Breast epithelium (tissue), 4 donors: ENCODE measurements around the gene DDAH2. TPM values are rescaled to one million over a fixed set of nuclear protein-coding genes. Genes with fewer than 3 reads are reported as not detected.
A peak's percentile ranks its signal among the peaks of the same experiment; 100 is the strongest.

ENCODE experiments used
- DNase-seq, 2 donors: peaks; one replicate each; pipeline ENCODE4 v3.0.0-alpha.2; 2019; ENCODE audit warnings: low spot score in 2 of 2
- H3K27ac ChIP-seq, 2 donors: fragments of 200-600 bp; sonication (generic) in 1 of 2; one replicate each; pipeline ENCODE4 v1.5.1; 2016 to 2019; ENCODE audit warnings: mild to moderate bottlenecking in 1 of 2
- H3K27me3 ChIP-seq, 2 donors: fragments of 200-600 bp; sonication (generic) in 1 of 2; one replicate each; pipeline versions ENCODE4 v1.5.1 to v1.6.0; 2017 to 2019; ENCODE audit warnings: control low read depth in 1 of 2, mild to moderate bottlenecking in 1 of 2
- H3K36me3 ChIP-seq: fragments of 200-600 bp; one replicate; pipeline ENCODE4 v1.5.1; 2019
- H3K4me1 ChIP-seq, 2 donors: fragments of 200-600 bp; sonication (generic); one replicate each; pipeline ENCODE4 v1.5.1; 2016 to 2019; ENCODE audit warnings: control low read depth in 1 of 2
- H3K4me3 ChIP-seq, 3 donors: fragments of 200-600 bp; sonication (generic); 1 replicate in 2 of 3; 2 replicates in 1 of 3; pipeline ENCODE4 v1.5.1; 2016 to 2019; ENCODE audit warnings: mild to moderate bottlenecking in 3 of 3, moderate library complexity in 2 of 3
- H3K9me3 ChIP-seq, 2 donors: fragments of 200-600 bp; sonication (generic) in 1 of 2; one replicate each; pipeline ENCODE4 v1.5.1; 2016 to 2019; ENCODE audit warnings: control low read depth in 1 of 2
- CTCF ChIP-seq, 3 donors: fragments of 450-650 bp; IDR thresholded peaks; one replicate each; pipeline ENCODE4 v1.5.1; 2016 to 2017; ENCODE audit warnings: antibody characterized with exemption in 3 of 3, mild to moderate bottlenecking in 3 of 3, moderate library complexity in 3 of 3
- POLR2A ChIP-seq: fragments of 450-650 bp; IDR thresholded peaks from one replicate; pipeline ENCODE4 v1.6.1; 2016; ENCODE audit warnings: antibody characterized with exemption, mild to moderate bottlenecking, moderate library complexity
- POLR2AphosphoS5 ChIP-seq, 3 donors: sonication (generic); formaldehyde crosslinking; IDR thresholded peaks; one replicate each; pipeline ENCODE4 v1.6.1; 2017; ENCODE audit warnings: antibody characterized with exemption in 3 of 3
- intact Hi-C: fragments of 100-400 bp; cut with DNase I; formaldehyde crosslinking; loops from one replicate; pipeline ENCODE4 v1.15.1; 2023; ENCODE audit warnings: low total_unique reads
- total RNA-seq, 3 donors: library from RNA; depleted of rRNA; stranded (reverse); fragments of >200 nt; gene quantifications; one replicate each; pipeline ENCODE4 v1.1.0, GENCODE V29; 2016

Gene DDAH2
- total RNA-seq, 3 donors from 2014 or later, result 100.0 to 212 (median 115) TPM

GRCh38 chr6:31732029-31732428 lies 2.9 kb upstream of the DDAH2 start:
- no peak overlapping the region for H3K27ac ChIP-seq
- TF ChIP-seq CTCF (IDR thresholded peaks at IDR 0.05) (no peak), POLR2AphosphoS5 (IDR thresholded peaks at IDR 0.05) (no peak), POLR2A (no peak)

DNA sequence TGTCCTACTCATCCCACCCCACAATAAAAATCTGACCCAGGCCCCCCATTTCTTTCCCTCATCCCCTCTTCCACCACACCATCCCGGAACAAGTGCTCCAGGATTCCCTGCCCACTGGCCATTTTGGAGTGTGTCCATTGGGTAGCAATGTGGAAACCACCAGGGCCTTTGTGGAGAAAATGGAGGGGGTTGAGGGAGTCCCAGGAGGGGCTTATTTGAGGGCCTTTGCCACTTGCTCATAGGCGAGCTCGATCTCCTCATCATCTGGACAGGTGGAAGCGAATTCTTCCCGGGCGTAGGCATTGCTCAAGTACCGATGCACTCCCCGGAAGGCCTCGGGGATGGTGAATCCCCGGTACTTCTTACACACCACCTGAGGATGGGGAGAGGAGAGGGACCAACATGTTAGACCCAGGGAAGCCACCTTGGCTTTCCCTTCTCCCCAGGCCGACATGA lies 1.6 kb upstream of the DDAH2 start:
- Histone ChIP-seq H3K27me3 (no peaks in the 10 kb centered on the region), H3K9me3 (no peaks in the 10 kb centered on the region), H3K4me1 (peaks cover 9 to 11% of the 10 kb centered on the region in 2 donors), H3K36me3 (peaks cover 6% of the 10 kb centered on the region), H3K4me3 (peak overlapping the region in 2 of 3 donors; percentile 82 to 92), H3K27ac (peak overlapping the region; percentile 97 to 98)
- TF ChIP-seq CTCF (IDR thresholded peaks at IDR 0.05), result no peak
- TF ChIP-seq POLR2A, result no peak
- intact Hi-C loops, result no loop called here
- DNase-seq, result no peak

More at GRCh38 chr6:31732029-31732428, 2.9 kb upstream of the DDAH2 start:
- Histone ChIP-seq H3K9me3 (no peaks in the 10 kb centered on the region), H3K36me3 (peaks cover 3% of the 10 kb centered on the region), H3K4me1 (peaks cover 11 to 14% of the 10 kb centered on the region in 2 donors), H3K27me3 (no peaks in the 10 kb centered on the region), H3K4me3 (no peak overlapping the region)
- intact Hi-C loops, result no loop called here
- DNase-seq, result no peak

DNA sequence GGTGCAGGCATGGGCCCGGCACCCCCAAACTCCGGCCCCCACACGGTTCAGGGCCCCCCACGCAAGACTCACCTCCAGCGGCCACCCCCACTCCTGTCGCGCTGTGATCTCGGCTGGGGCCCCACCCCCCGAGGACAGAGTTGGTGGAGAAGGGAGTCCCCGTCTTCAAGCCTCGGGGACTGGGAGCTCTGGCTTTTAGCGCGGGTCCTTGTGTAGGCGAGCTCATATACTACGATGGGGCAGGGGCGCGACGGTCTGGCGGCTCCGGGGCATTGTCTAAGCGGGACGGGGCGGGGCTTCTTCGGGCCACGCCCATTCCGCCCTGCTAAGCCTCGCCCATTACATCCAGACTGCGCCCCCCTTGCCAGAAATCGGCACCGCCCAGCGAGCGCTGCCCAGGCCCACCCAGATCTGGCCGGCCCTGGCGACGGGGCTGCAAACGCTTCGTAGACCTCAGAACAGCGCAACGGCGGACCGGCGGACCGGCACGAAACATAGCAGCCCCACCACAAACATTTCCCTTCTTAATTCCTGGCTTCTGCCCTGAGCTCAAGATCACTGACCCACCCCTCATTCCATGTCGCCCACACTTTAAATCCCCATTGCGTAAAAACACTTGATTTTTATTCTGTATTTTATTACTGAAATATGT lies 1.0 kb upstream of the DDAH2 start:
- Histone ChIP-seq H3K27ac (peak overlapping the region; percentile 97 to 98), H3K4me1 (peaks cover 9 to 11% of the 10 kb centered on the region in 2 donors), H3K27me3 (no peaks in the 10 kb centered on the region), H3K9me3 (no peaks in the 10 kb centered on the region), H3K36me3 (peaks cover 6% of the 10 kb centered on the region), H3K4me3 (peak overlapping the region; percentile 82 to 92 (median 88))
- TF ChIP-seq POLR2AphosphoS5 (IDR thresholded peaks at IDR 0.05), result peak in 1 of 3 donors; percentile 22
- no peak for TF ChIP-seq CTCF (IDR thresholded peaks at IDR 0.05)
- peak; percentile 32 for TF ChIP-seq POLR2A
- intact Hi-C loops, result loop anchor here (5.0 kb wide), 1 partner anchor 102 kb away; no protein-coding TSS in a partner anchor
- peak; percentile 73 to 82 for DNase-seq

DNA sequence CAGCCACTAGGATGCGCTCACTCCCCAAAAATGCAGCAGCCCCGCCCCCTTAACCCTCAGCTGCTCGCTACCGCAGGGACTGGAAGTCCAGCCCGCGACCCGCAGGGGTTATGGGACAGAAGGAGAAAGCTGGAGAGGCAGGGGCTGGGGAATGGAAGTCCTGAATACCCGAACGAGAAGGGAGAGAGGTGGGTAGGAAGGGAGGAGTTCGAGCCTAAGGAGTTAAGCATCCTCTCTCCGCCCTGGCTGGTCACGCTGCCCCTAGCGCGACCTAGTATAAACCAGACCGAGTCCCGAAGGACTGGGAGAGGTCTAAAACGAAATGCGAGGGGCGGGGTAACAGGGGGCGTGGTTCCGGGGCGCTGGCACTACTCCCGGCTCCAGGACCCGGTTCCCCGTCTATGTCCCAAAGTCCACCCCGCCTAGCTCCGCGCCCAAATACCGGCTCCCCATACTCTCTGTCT lies 448 bp upstream of the DDAH2 start:
- H3K27ac ChIP-seq, result peak overlapping the region; percentile 97 to 98
- peak; percentile 28 for TF ChIP-seq POLR2A
- TF ChIP-seq POLR2AphosphoS5 (IDR thresholded peaks at IDR 0.05), result peak; percentile 89 to 90 (median 89)
- TF ChIP-seq CTCF (IDR thresholded peaks at IDR 0.05), result peak; percentile 60 to 82 (median 65)
- peak; percentile 91 to 95 for DNase-seq
- intact Hi-C loops, result loop anchor here (5.0 kb wide), 1 partner anchor 103 kb away; no protein-coding TSS in a partner anchor
- H3K4me1 ChIP-seq, result peaks cover 6 to 11% of the 10 kb centered on the region in 2 donors
- H3K4me3 ChIP-seq, result peak overlapping the region; percentile 82 to 92 (median 88)
- H3K36me3 ChIP-seq, result peaks cover 6% of the 10 kb centered on the region
- no peaks in the 10 kb centered on the region for H3K27me3 ChIP-seq
- no peaks in the 10 kb centered on the region for H3K9me3 ChIP-seq
